ENCODE data around the gene PTPRM. TPM values are rescaled to one million over a fixed set of nuclear protein-coding genes. Genes with fewer than 3 reads are reported as not detected.

PTPRM gene
- polyA plus RNA-seq, 3 donors = 0.04 to 2.1 (median 0.66) TPM

- Histone ChIP-seq H3K4me1 (ENCODE audit: control insufficient read depth in 1 of 2, insufficient read depth in 2 of 2, low read length in 2 of 2) (no peaks in the 10 kb centered on the region), H3K4me3 (replicated peaks in 1 of 3; ENCODE audit: low read depth in 2 of 3, low read length in 3 of 3) (no peak overlapping the region), H3K27ac (ENCODE audit: low read depth in 1 of 2, low read length in 2 of 2) (no peak overlapping the region), H2AFZ (ENCODE audit: insufficient read depth, low read depth, low read length, poor library complexity, severe bottlenecking) (no peak overlapping the region), H4K20me1 (ENCODE audit: insufficient read depth, low read length) (no peaks in the 10 kb centered on the region), H3K4me2 (replicated peaks; ENCODE audit: extremely low read depth, low read length, poor library complexity, severe bottlenecking) (no peak overlapping the region), H3K36me3 (replicated peaks in 1 of 2; ENCODE audit: control insufficient read depth in 1 of 2, insufficient read depth in 2 of 2, low read length in 2 of 2) (no peaks in the 10 kb centered on the region), H3K27me3 (ENCODE audit: control insufficient read depth in 2 of 2, insufficient read depth in 2 of 2, low read length in 2 of 2) (no peaks in the 10 kb centered on the region), H3K9me3 (replicated peaks in 1 of 2; ENCODE audit: control insufficient read depth in 1 of 2, insufficient read depth in 1 of 2, low read length in 2 of 2) (peaks cover 0 to 7% of the 10 kb centered on the region in 2 donors), H3K9ac (ENCODE audit: insufficient read depth, low read length, poor library complexity, severe bottlenecking) (no peak overlapping the region), H3K79me2 (ENCODE audit: insufficient read depth, low read length) (no peaks in the 10 kb centered on the region)
- DNase-seq = no peak
- H3K9me3 Mint-ChIP-seq = peaks cover 0 to 6% (median 2%) of the 10 kb centered on the region in 7 donors
- intact Hi-C loops (cut with micrococcal nuclease) = no loop called here
- no CpG with 5 or more reads among the region's 2 CpGs for WGBS (ENCODE audit: insufficient coverage)
- H3K27ac Mint-ChIP-seq = no peak overlapping the region
- TF ChIP-seq CTCF (IDR thresholded peaks at IDR 0.05) = no peak
- peaks cover 0 to 2% (median 0%) of the 10 kb centered on the region in 3 donors for H3K27me3 Mint-ChIP-seq (ENCODE audit: low read depth in 3 of 3)
- no peaks in the 10 kb centered on the region for H3K36me3 Mint-ChIP-seq
- H3K4me1 Mint-ChIP-seq = no peaks in the 10 kb centered on the region
- H3K4me3 Mint-ChIP-seq = no peak overlapping the region
Observed at GRCh38 chr18:8293184-8293583, 726.1 kb downstream of the PTPRM start.

GRCh38 chr18:8296886-8297616 lies 729.9 kb downstream of the PTPRM start:
- no peaks in the 10 kb centered on the region for H3K27me3 ChIP-seq (ENCODE audit: control insufficient read depth in 2 of 2, insufficient read depth in 2 of 2, low read length in 2 of 2)
- peaks cover 0 to 7% of the 10 kb centered on the region in 2 donors for H3K9me3 ChIP-seq (replicated peaks in 1 of 2; ENCODE audit: control insufficient read depth in 1 of 2, insufficient read depth in 1 of 2, low read length in 2 of 2)
- no peak overlapping the region for H3K27ac ChIP-seq (ENCODE audit: low read depth in 1 of 2, low read length in 2 of 2)
- DNase-seq = no peak
- no peak overlapping the region for H3K9ac ChIP-seq (ENCODE audit: insufficient read depth, low read length, poor library complexity, severe bottlenecking)
- no peak for TF ChIP-seq CTCF (IDR thresholded peaks at IDR 0.05)
- H3K4me3 Mint-ChIP-seq = no peak overlapping the region
- no peaks in the 10 kb centered on the region for H3K36me3 Mint-ChIP-seq
- H3K4me1 ChIP-seq (ENCODE audit: control insufficient read depth in 1 of 2, insufficient read depth in 2 of 2, low read length in 2 of 2) = no peaks in the 10 kb centered on the region
- no peak overlapping the region for H3K27ac Mint-ChIP-seq
- no peaks in the 10 kb centered on the region for H4K20me1 ChIP-seq (ENCODE audit: insufficient read depth, low read length)
- H3K36me3 ChIP-seq (replicated peaks in 1 of 2; ENCODE audit: control insufficient read depth in 1 of 2, insufficient read depth in 2 of 2, low read length in 2 of 2) = no peaks in the 10 kb centered on the region
- H2AFZ ChIP-seq (ENCODE audit: insufficient read depth, low read depth, low read length, poor library complexity, severe bottlenecking) = no peak overlapping the region
- peaks cover 0 to 6% (median 0%) of the 10 kb centered on the region in 7 donors for H3K9me3 Mint-ChIP-seq
- H3K4me2 ChIP-seq (replicated peaks; ENCODE audit: extremely low read depth, low read length, poor library complexity, severe bottlenecking) = no peak overlapping the region
- no peaks in the 10 kb centered on the region for H3K79me2 ChIP-seq (ENCODE audit: insufficient read depth, low read length)
- intact Hi-C loops (cut with micrococcal nuclease) = no loop called here
- H3K4me3 ChIP-seq (replicated peaks in 1 of 3; ENCODE audit: low read depth in 2 of 3, low read length in 3 of 3) = no peak overlapping the region
- H3K27me3 Mint-ChIP-seq (ENCODE audit: low read depth in 3 of 3) = peaks cover 0 to 2% (median 0%) of the 10 kb centered on the region in 3 donors
- H3K4me1 Mint-ChIP-seq = no peaks in the 10 kb centered on the region
- 89% methylated on average over 6 of the region's 16 CpGs for WGBS (ENCODE audit: insufficient coverage)
